Fibroblast of lung (primary cell): ENCODE data around the gene OPTN. TPM values are rescaled to one million over a fixed set of nuclear protein-coding genes. Genes with fewer than 3 reads are reported as not detected.

Experiments
- DNase-seq, 2 donors: peaks; one replicate each; pipeline versions ENCODE4 v3.0.0 to v3.0.0-alpha.2; 2010; ENCODE audit warnings: low read depth in 2 of 2
- H2AFZ ChIP-seq: 2 replicates; pipeline ENCODE4 v1.5.1; 2012; ENCODE audit warnings: low read length, control low read depth, inconsistent platforms
- H3K27ac ChIP-seq: 2 replicates; pipeline ENCODE4 v1.5.1; 2011; ENCODE audit warnings: low read length, control low read depth; ENCODE audit not compliant: insufficient read depth
- H3K27me3 ChIP-seq: 2 replicates; pipeline ENCODE4 v1.5.1; 2011; ENCODE audit warnings: mild to moderate bottlenecking, low read length; ENCODE audit not compliant: control insufficient read depth, insufficient read depth
- H3K36me3 ChIP-seq: 2 replicates; pipeline ENCODE4 v1.5.1; 2011; ENCODE audit warnings: low read length; ENCODE audit not compliant: control insufficient read depth, insufficient read depth
- H3K4me1 ChIP-seq: 2 replicates; pipeline ENCODE4 v1.5.1; 2011; ENCODE audit warnings: low read length; ENCODE audit not compliant: control insufficient read depth, insufficient read depth; ENCODE audit errors: extremely low read depth
- H3K4me2 ChIP-seq: 2 replicates; pipeline ENCODE4 v1.5.1; 2011; ENCODE audit warnings: low read length, control low read depth; ENCODE audit not compliant: insufficient read depth; ENCODE audit errors: extremely low read depth
- H3K4me3 ChIP-seq, 4 experiments: fragments of 200-600 bp in 1 of 4; sonication (generic) in 1 of 4; replicated peaks in 1 of 4; 2 replicates each; pipeline ENCODE4 v1.5.1; 2011 to 2016; ENCODE audit warnings: low read length in 4 of 4, low read depth in 3 of 4, mild to moderate bottlenecking in 3 of 4, control low read depth in 2 of 4, inconsistent platforms in 1 of 4, mixed read lengths in 1 of 4; ENCODE audit not compliant: insufficient read depth in 1 of 4; ENCODE audit errors: control extremely low read depth in 1 of 4
- H3K79me2 ChIP-seq: 2 replicates; pipeline ENCODE4 v1.5.1; 2012; ENCODE audit warnings: mild to moderate bottlenecking, low read length, inconsistent platforms; ENCODE audit not compliant: control insufficient read depth, insufficient read depth
- H3K9ac ChIP-seq: 2 replicates; pipeline ENCODE4 v1.5.1; 2011; ENCODE audit warnings: mild to moderate bottlenecking, low read length, control low read depth; ENCODE audit not compliant: insufficient read depth
- H3K9me3 ChIP-seq: 2 replicates; pipeline ENCODE4 v1.5.1; 2012; ENCODE audit warnings: low read depth, low read length; ENCODE audit not compliant: control insufficient read depth, insufficient read depth
- H4K20me1 ChIP-seq: 2 replicates; pipeline ENCODE4 v1.5.1; 2011; ENCODE audit warnings: low read length; ENCODE audit not compliant: control insufficient read depth, insufficient read depth; ENCODE audit errors: extremely low read depth
- EZH2 ChIP-seq: IDR thresholded peaks from 2 replicates; pipeline ENCODE4 v1.5.1; 2012; ENCODE audit warnings: low read length, control low read depth, mild to moderate bottlenecking; ENCODE audit errors: missing control alignments
- polyA plus RNA-seq, 2 donors: library from polyadenylated mRNA; depleted of rRNA in 1 of 2; stranded (reverse) in 1 of 2; unstranded in 1 of 2; fragments of >200 nt; gene quantifications; 2 replicates each; pipeline ENCODE4 v1.2.1, GENCODE V29; 2011 to 2012; ENCODE audit warnings: missing spikeins in 1 of 2
- total RNA-seq: library from RNA; depleted of rRNA; stranded (reverse); fragments of >200 nt; gene quantifications from 2 replicates; pipeline ENCODE4 v1.2.1, GENCODE V29; 2014
- TF ChIP-seq, protein P1 (sequence below), 2 donors: IDR thresholded peaks in 1 of 2; conservative IDR thresholded peaks in 1 of 2; 1 replicate in 1 of 2; 2 replicates in 1 of 2; pipeline ENCODE4 v1.5.1; 2011 to 2012; ENCODE audit warnings: low read length in 2 of 2, control low read depth in 1 of 2, inconsistent platforms in 1 of 2, low read depth in 1 of 2, mild to moderate bottlenecking in 1 of 2

The OPTN gene
- total and polyA plus RNA-seq, 2 donors (not counting 1 experiment from before 2014, with no cell fraction given), result 139 to 156 TPM

- peak overlapping the region; percentile 33 for H3K4me2 ChIP-seq
- no peak for DNase-seq
- no peaks in the 10 kb centered on the region for H3K27me3 ChIP-seq
- H3K36me3 ChIP-seq, result no peaks in the 10 kb centered on the region
- no peak overlapping the region for H3K4me3 ChIP-seq
- peaks cover 6% of the 10 kb centered on the region for H3K4me1 ChIP-seq
- H3K9me3 ChIP-seq, result no peaks in the 10 kb centered on the region
- no peak overlapping the region for H2AFZ ChIP-seq
- peak overlapping the region; percentile 68 for H3K27ac ChIP-seq
- no peaks in the 10 kb centered on the region for H3K79me2 ChIP-seq
- no peak overlapping the region for H3K9ac ChIP-seq
- H4K20me1 ChIP-seq, result no peaks in the 10 kb centered on the region
- TF ChIP-seq EZH2, result no peak
- TF ChIP-seq, protein P1, sequence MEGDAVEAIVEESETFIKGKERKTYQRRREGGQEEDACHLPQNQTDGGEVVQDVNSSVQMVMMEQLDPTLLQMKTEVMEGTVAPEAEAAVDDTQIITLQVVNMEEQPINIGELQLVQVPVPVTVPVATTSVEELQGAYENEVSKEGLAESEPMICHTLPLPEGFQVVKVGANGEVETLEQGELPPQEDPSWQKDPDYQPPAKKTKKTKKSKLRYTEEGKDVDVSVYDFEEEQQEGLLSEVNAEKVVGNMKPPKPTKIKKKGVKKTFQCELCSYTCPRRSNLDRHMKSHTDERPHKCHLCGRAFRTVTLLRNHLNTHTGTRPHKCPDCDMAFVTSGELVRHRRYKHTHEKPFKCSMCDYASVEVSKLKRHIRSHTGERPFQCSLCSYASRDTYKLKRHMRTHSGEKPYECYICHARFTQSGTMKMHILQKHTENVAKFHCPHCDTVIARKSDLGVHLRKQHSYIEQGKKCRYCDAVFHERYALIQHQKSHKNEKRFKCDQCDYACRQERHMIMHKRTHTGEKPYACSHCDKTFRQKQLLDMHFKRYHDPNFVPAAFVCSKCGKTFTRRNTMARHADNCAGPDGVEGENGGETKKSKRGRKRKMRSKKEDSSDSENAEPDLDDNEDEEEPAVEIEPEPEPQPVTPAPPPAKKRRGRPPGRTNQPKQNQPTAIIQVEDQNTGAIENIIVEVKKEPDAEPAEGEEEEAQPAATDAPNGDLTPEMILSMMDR (conservative IDR thresholded peaks at IDR 0.05 in 1 of 2, IDR thresholded peaks at IDR 0.05 in 1 of 2; ENCODE audit: low read depth in 1 of 2, low read length in 2 of 2), result no peak
These were observed 12.4 kb upstream of the OPTN start for GRCh38 chr10:13087601-13087985.

- peak overlapping the region; percentile 68 for H3K27ac ChIP-seq
- peak overlapping the region; percentile 63 for H3K4me2 ChIP-seq
These were observed 11.9 kb upstream of the OPTN start for GRCh38 chr10:13087986-13088618.

DNA sequence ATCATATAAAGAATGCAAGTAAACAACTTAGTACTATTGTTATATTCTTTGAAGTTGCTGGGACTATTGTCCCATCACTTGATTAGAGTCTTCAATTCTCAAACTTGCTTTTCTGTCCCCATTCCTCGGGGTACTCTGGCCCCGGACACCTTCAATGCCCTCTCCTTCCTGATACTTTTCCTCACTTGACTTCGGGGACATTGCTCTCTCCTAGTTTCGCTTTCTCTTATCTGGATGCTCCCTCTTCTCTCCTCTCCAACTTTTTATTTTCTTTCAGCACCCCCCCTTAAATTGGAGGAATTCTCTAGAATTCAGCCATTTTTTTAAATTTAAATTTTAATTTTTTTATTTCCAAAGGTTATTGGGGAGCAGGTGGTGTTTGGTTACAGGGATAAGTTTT lies 10.6 kb upstream of the OPTN start:
- Histone ChIP-seq H2AFZ (no peak overlapping the region), H3K27me3 (no peaks in the 10 kb centered on the region), H3K36me3 (no peaks in the 10 kb centered on the region), H3K27ac (no peak overlapping the region), H3K4me2 (no peak overlapping the region), H3K4me1 (peaks cover 6% of the 10 kb centered on the region), H3K9ac (no peak overlapping the region), H4K20me1 (no peaks in the 10 kb centered on the region), H3K9me3 (no peaks in the 10 kb centered on the region), H3K79me2 (no peaks in the 10 kb centered on the region), H3K4me3 (no peak overlapping the region)
- TF ChIP-seq, protein P1 (conservative IDR thresholded peaks at IDR 0.05 in 1 of 2, IDR thresholded peaks at IDR 0.05 in 1 of 2; ENCODE audit: low read depth in 1 of 2, low read length in 2 of 2), result no peak
- no peak for DNase-seq

More at GRCh38 chr10:13087986-13088618, 11.9 kb upstream of the OPTN start:
- Histone ChIP-seq H2AFZ (no peak overlapping the region), H3K9me3 (no peaks in the 10 kb centered on the region), H3K4me1 (peaks cover 6% of the 10 kb centered on the region), H3K36me3 (no peaks in the 10 kb centered on the region), H3K27me3 (no peaks in the 10 kb centered on the region), H3K9ac (no peak overlapping the region), H4K20me1 (no peaks in the 10 kb centered on the region), H3K4me3 (no peak overlapping the region), H3K79me2 (no peaks in the 10 kb centered on the region)
- DNase-seq, result peak; percentile 76 to 81
- TF ChIP-seq EZH2, result no peak
- TF ChIP-seq, protein P1 (conservative IDR thresholded peaks at IDR 0.05 in 1 of 2, IDR thresholded peaks at IDR 0.05 in 1 of 2; ENCODE audit: low read depth in 1 of 2, low read length in 2 of 2), result no peak
